BLaER1 treated with 17β-estradiol and CSF1 and Interleukin-3, amounts not matched to agents 10 nM and 100 nM (cell line): ENCODE measurements around the gene HS3ST4.

Experiments used
- H3K27ac ChIP-seq, 11 experiments: shearing (Covaris generic); formaldehyde crosslinking; 2 replicates each; pipeline ENCODE4 v1.8.1; 2022
- H3K27me3 ChIP-seq, 11 experiments: shearing (Covaris generic); formaldehyde crosslinking; 2 replicates each; pipeline ENCODE4 v1.8.1; 2022
- H3K36me3 ChIP-seq, 11 experiments: shearing (Covaris generic); formaldehyde crosslinking; 2 replicates each; pipeline ENCODE4 v1.8.1; 2022
- H3K4me1 ChIP-seq, 10 experiments: shearing (Covaris generic); formaldehyde crosslinking; 2 replicates each; pipeline ENCODE4 v1.8.1; 2022
- H3K4me2 ChIP-seq, 11 experiments: shearing (Covaris generic); formaldehyde crosslinking; 2 replicates each; pipeline ENCODE4 v1.8.1; 2022
- H3K4me3 ChIP-seq, 10 experiments: shearing (Covaris generic); formaldehyde crosslinking; 2 replicates each; pipeline ENCODE4 v1.8.1; 2022
- H3K9ac ChIP-seq, 11 experiments: shearing (Covaris generic); formaldehyde crosslinking; 2 replicates each; pipeline ENCODE4 v1.8.1; 2022
- H3K9me3 ChIP-seq, 11 experiments: shearing (Covaris generic); formaldehyde crosslinking; replicated peaks in 1 of 11; 2 replicates each; pipeline ENCODE4 v1.8.1; 2022
- H4K20me1 ChIP-seq, 11 experiments: shearing (Covaris generic); formaldehyde crosslinking; 2 replicates each; pipeline ENCODE4 v1.8.1; 2022
- Cebpa-rat ChIP-seq, 11 experiments: shearing (Covaris generic); IDR thresholded peaks; 2 replicates each; pipeline ENCODE4 v1.8.1; 2022

The HS3ST4 gene

DNA sequence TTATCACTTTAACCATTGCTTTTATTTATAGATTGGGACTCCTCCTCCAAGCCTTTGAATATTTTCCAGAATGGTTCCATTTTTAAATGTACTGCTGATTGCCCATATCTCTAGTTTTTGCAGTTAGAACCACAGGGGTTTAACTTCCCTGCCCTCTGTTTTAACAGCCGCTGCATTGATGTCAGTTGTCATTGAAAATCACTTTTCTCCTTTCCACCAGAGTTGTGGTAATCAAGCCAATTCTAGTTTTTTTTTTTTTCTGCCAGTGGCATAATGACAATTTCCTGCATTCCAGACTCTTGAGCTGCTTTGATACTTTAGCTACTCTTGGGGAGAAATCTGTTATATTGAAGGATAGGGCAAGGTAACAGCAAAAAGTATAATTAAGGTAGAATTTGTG, 91.5 kb downstream of the HS3ST4 start:
- Histone ChIP-seq H3K4me3 (no peak overlapping the region), H3K27ac (no peak overlapping the region), H3K9ac (no peak overlapping the region), H4K20me1 (no peaks in the 10 kb centered on the region), H3K4me2 (0 out of 22 replicates have a peak overlapping the region, but pooled peaks of 1 of the 11 experiments have one; percentile 52), H3K4me1 (peaks cover 0 to 12% (median 7%) of the 10 kb centered on the region in 10 experiments; a peak in 12 of 20 replicates), H3K27me3 (no peaks in the 10 kb centered on the region), H3K36me3 (no peaks in the 10 kb centered on the region), H3K9me3 (peaks cover 0 to 24% (median 14%) of the 10 kb centered on the region in 11 experiments; a peak in 12 of 22 replicates)
- TF ChIP-seq Cebpa-rat (IDR thresholded peaks at IDR 0.05) = no peak

DNA sequence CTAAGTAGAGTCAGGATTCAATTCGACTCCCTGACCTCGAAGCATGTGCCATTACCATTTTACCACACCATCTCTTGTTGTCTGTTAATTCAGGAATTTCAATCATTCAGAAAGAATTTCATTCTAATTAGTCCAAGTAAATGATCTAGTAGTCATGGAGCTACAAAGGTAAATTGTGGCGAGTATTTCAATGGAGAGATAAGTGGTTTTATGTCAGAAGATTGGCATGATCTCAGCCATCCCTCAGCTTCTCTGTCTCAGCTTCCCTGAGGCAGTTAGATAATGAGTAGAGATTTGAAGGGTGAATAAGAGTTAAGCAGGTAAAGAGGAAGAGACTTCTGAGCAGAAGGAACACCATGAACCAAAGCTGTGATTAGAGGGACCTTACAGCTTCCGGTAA, 93.6 kb downstream of the HS3ST4 start:
- Histone ChIP-seq H3K9ac (no peak overlapping the region), H4K20me1 (no peaks in the 10 kb centered on the region), H3K9me3 (peaks cover 0 to 15% (median 10%) of the 10 kb centered on the region in 11 experiments; a peak in 12 of 22 replicates), H3K4me3 (no peak overlapping the region), H3K27me3 (no peaks in the 10 kb centered on the region), H3K4me2 (no peak overlapping the region), H3K27ac (no peak overlapping the region), H3K36me3 (no peaks in the 10 kb centered on the region), H3K4me1 (peaks cover 0 to 12% (median 7%) of the 10 kb centered on the region in 10 experiments; a peak in 12 of 20 replicates)
- no peak for TF ChIP-seq Cebpa-rat (IDR thresholded peaks at IDR 0.05)

GRCh38 chr16:25786748-25787147, 95.0 kb downstream of the HS3ST4 start:
- no peak overlapping the region for H3K9ac ChIP-seq
- TF ChIP-seq Cebpa-rat (IDR thresholded peaks at IDR 0.05) = no peak
- H3K9me3 ChIP-seq = peaks cover 0 to 8% (median 5%) of the 10 kb centered on the region in 11 experiments; a peak in 12 of 22 replicates
- H3K4me2 ChIP-seq = no peak overlapping the region
- no peaks in the 10 kb centered on the region for H3K36me3 ChIP-seq
- H3K27me3 ChIP-seq = no peaks in the 10 kb centered on the region
- H3K27ac ChIP-seq = no peak overlapping the region
- H3K4me1 ChIP-seq = peaks cover 0 to 12% (median 7%) of the 10 kb centered on the region in 10 experiments; a peak in 12 of 20 replicates
- H4K20me1 ChIP-seq = no peaks in the 10 kb centered on the region
- no peak overlapping the region for H3K4me3 ChIP-seq

GRCh38 chr16:25788637-25789036, 96.9 kb downstream of the HS3ST4 start:
- Histone ChIP-seq H3K27me3 (no peaks in the 10 kb centered on the region), H3K4me1 (peaks cover 0 to 12% (median 7%) of the 10 kb centered on the region in 10 experiments; a peak in 12 of 20 replicates), H3K4me2 (no peak overlapping the region), H3K9me3 (peaks cover 0 to 8% (median 0%) of the 10 kb centered on the region in 11 experiments; a peak in 3 of 22 replicates), H4K20me1 (no peaks in the 10 kb centered on the region), H3K4me3 (no peak overlapping the region), H3K36me3 (no peaks in the 10 kb centered on the region), H3K9ac (no peak overlapping the region), H3K27ac (no peak overlapping the region)
- no peak for TF ChIP-seq Cebpa-rat (IDR thresholded peaks at IDR 0.05)

DNA sequence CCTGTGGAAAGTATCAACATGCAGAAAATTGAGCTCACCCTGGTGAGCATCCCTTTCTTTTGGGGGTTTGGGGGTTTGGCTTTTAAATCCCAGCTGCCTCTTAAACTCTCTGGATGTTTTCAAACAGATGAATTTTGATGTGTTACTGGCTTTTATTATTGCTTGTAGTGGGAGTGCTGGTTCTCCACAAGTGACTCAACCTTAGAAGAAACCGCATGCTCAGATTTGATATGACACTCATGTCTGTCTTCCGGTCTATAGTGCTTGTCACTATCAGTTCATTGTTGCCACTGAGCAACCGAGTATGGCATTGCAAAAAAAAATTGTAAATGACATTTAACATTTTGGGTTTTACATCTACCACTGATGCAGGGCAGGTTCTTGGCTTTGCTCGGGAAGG, 104.5 kb downstream of the HS3ST4 start:
- TF ChIP-seq Cebpa-rat (IDR thresholded peaks at IDR 0.05) = no peak
- Histone ChIP-seq H3K27me3 (no peaks in the 10 kb centered on the region), H3K4me1 (peaks cover 0 to 5% (median 0%) of the 10 kb centered on the region in 10 experiments; a peak in 3 of 20 replicates)

DNA sequence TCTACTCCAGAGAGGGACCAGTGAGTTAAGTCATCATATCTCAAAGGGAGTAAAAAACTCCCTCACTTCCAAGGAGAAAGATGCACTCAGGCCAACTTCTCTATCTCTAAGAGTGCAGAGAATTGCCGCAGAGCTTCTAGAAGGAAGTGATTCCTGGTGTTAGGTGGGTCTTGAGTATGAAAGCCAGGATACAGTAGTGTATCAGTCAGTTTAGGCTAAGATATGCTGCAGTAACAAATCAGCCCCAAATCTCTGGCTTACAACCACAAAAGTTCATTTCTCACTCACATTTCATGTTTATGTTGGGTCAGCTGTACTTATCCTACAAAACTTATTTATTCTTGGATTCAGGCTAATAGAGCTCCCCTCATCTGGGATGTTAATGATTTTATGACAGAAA, 106.3 kb downstream of the HS3ST4 start:
- Histone ChIP-seq H3K27ac (no peak overlapping the region), H3K4me3 (no peak overlapping the region), H3K9ac (no peak overlapping the region), H3K9me3 (peaks cover 0 to 10% (median 0%) of the 10 kb centered on the region in 11 experiments; a peak in 3 of 22 replicates), H3K4me1 (peaks cover 0 to 5% (median 0%) of the 10 kb centered on the region in 10 experiments; a peak in 3 of 20 replicates), H3K4me2 (no peak overlapping the region), H4K20me1 (no peaks in the 10 kb centered on the region), H3K36me3 (no peaks in the 10 kb centered on the region), H3K27me3 (no peaks in the 10 kb centered on the region)
- no peak for TF ChIP-seq Cebpa-rat (IDR thresholded peaks at IDR 0.05)

More for the DNA sequence above, 104.5 kb downstream of the HS3ST4 start:
- H3K9ac ChIP-seq = no peak overlapping the region
- no peak overlapping the region for H3K4me2 ChIP-seq
- no peak overlapping the region for H3K27ac ChIP-seq
- no peak overlapping the region for H3K4me3 ChIP-seq
- H4K20me1 ChIP-seq = no peaks in the 10 kb centered on the region
- no peaks in the 10 kb centered on the region for H3K36me3 ChIP-seq
- peaks cover 0 to 10% (median 0%) of the 10 kb centered on the region in 11 experiments; a peak in 3 of 22 replicates for H3K9me3 ChIP-seq

GRCh38 chr16:25799816-25800215, 108.1 kb downstream of the HS3ST4 start:
- Histone ChIP-seq H3K9ac (no peak overlapping the region), H3K4me2 (0 out of 22 replicates have a peak overlapping the region, but pooled peaks of 1 of the 11 experiments have one; percentile 10), H3K27me3 (no peaks in the 10 kb centered on the region), H3K27ac (no peak overlapping the region), H3K4me1 (peaks cover 0 to 5% (median 0%) of the 10 kb centered on the region in 10 experiments; a peak in 3 of 20 replicates), H3K4me3 (no peak overlapping the region), H3K9me3 (peaks cover 0 to 10% (median 0%) of the 10 kb centered on the region in 11 experiments; a peak in 3 of 22 replicates), H4K20me1 (no peaks in the 10 kb centered on the region), H3K36me3 (no peaks in the 10 kb centered on the region)
- TF ChIP-seq Cebpa-rat (IDR thresholded peaks at IDR 0.05) = no peak

DNA sequence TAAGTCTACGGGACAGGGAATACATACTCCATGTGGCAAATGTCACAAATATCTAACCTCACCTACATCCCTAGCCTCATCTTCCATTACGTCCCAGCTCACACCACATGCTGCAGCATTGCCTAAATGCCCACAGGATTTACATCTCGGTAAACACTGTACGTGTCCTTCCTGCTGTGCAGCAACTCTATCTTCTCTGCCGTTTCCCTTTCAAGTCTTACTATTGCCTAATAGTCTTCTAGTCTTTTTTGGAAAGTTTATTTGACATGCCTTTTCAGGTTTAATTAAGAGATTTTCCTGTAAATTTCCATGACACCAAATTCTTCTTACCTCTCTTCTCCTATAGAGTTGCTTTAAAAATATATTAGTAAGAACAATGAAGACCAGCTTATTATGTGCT, 120.5 kb downstream of the HS3ST4 start:
- Histone ChIP-seq H3K27ac (peak overlapping the region in 3 of 11 experiments; percentile 0 to 23 (median 20); a peak in 2 of 22 replicates), H3K9ac (no peak overlapping the region), H3K27me3 (no peaks in the 10 kb centered on the region), H3K4me1 (peaks cover 8 to 22% (median 11%) of the 10 kb centered on the region in 10 experiments; a peak in 11 of 20 replicates), H3K9me3 (no peaks in the 10 kb centered on the region), H4K20me1 (no peaks in the 10 kb centered on the region; a peak in 1 of 22 replicates), H3K4me2 (peak overlapping the region in 8 of 11 experiments; percentile 5 to 51 (median 28); a peak in 15 of 22 replicates), H3K4me3 (no peak overlapping the region), H3K36me3 (no peaks in the 10 kb centered on the region)
- TF ChIP-seq Cebpa-rat (IDR thresholded peaks at IDR 0.05) = peak in 5 of 11 experiments; percentile 9 to 66 (median 19); a peak in 4 of 22 replicates

GRCh38 chr16:25817295-25817694, 125.5 kb downstream of the HS3ST4 start:
- no peak overlapping the region for H3K9ac ChIP-seq
- no peak overlapping the region for H3K4me3 ChIP-seq
- no peaks in the 10 kb centered on the region for H3K27me3 ChIP-seq
- no peak for TF ChIP-seq Cebpa-rat (IDR thresholded peaks at IDR 0.05)
- H3K4me1 ChIP-seq = peaks cover 5 to 16% (median 7%) of the 10 kb centered on the region in 10 experiments; a peak in 10 of 20 replicates
- no peaks in the 10 kb centered on the region for H3K36me3 ChIP-seq
- H3K4me2 ChIP-seq = no peak overlapping the region
- no peak overlapping the region for H3K27ac ChIP-seq
- H3K9me3 ChIP-seq = no peaks in the 10 kb centered on the region
- H4K20me1 ChIP-seq = no peaks in the 10 kb centered on the region; a peak in 1 of 22 replicates
